Measurements from ENCODE around the gene COL8A1.

The COL8A1 gene

GRCh38 chr3:99690761-99691369 is 52.5 kb downstream of the COL8A1 start (continued):
- TF ChIP-seq ZNF70 (CRISPR knock-in tag; IDR thresholded peaks at IDR 0.05) (no peak), TCF4 (CRISPR knock-in tag; IDR thresholded peaks at IDR 0.05; ENCODE audit: borderline replicate concordance) (no peak)
- TF ChIP-seq, protein P1, sequence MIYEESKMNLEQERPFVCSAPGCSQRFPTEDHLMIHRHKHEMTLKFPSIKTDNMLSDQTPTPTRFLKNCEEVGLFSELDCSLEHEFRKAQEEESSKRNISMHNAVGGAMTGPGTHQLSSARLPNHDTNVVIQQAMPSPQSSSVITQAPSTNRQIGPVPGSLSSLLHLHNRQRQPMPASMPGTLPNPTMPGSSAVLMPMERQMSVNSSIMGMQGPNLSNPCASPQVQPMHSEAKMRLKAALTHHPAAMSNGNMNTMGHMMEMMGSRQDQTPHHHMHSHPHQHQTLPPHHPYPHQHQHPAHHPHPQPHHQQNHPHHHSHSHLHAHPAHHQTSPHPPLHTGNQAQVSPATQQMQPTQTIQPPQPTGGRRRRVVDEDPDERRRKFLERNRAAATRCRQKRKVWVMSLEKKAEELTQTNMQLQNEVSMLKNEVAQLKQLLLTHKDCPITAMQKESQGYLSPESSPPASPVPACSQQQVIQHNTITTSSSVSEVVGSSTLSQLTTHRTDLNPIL (CRISPR knock-in tag; IDR thresholded peaks at IDR 0.05; ENCODE audit: low read depth), result no peak

- TF ChIP-seq ZC3H10 (CRISPR knock-in tag; IDR thresholded peaks at IDR 0.05) (no peak), POU6F1 (CRISPR knock-in tag; IDR thresholded peaks at IDR 0.05; ENCODE audit: borderline replicate concordance, low read depth) (no peak), ISL1 (CRISPR knock-in tag; IDR thresholded peaks at IDR 0.05) (no peak), RARB (CRISPR knock-in tag; IDR thresholded peaks at IDR 0.05) (no peak), ZNF565 (CRISPR knock-in tag; conservative IDR thresholded peaks at IDR 0.05; ENCODE audit: low read depth) (no peak), GLIS3 (CRISPR knock-in tag; IDR thresholded peaks at IDR 0.05) (no peak), PPARA (CRISPR knock-in tag; IDR thresholded peaks at IDR 0.05; ENCODE audit: borderline replicate concordance) (no peak), ZFP3 (CRISPR knock-in tag; IDR thresholded peaks at IDR 0.05) (no peak), ZNF8 (CRISPR knock-in tag; IDR thresholded peaks at IDR 0.05) (no peak), CSDC2 (CRISPR knock-in tag; IDR thresholded peaks at IDR 0.05) (no peak), ZFP30 (CRISPR knock-in tag; IDR thresholded peaks at IDR 0.05) (no peak), TCF4 (CRISPR knock-in tag; IDR thresholded peaks at IDR 0.05; ENCODE audit: borderline replicate concordance) (no peak), BACH2 (CRISPR knock-in tag; IDR thresholded peaks at IDR 0.05; ENCODE audit: borderline replicate concordance) (no peak)
- TF ChIP-seq, protein P2, sequence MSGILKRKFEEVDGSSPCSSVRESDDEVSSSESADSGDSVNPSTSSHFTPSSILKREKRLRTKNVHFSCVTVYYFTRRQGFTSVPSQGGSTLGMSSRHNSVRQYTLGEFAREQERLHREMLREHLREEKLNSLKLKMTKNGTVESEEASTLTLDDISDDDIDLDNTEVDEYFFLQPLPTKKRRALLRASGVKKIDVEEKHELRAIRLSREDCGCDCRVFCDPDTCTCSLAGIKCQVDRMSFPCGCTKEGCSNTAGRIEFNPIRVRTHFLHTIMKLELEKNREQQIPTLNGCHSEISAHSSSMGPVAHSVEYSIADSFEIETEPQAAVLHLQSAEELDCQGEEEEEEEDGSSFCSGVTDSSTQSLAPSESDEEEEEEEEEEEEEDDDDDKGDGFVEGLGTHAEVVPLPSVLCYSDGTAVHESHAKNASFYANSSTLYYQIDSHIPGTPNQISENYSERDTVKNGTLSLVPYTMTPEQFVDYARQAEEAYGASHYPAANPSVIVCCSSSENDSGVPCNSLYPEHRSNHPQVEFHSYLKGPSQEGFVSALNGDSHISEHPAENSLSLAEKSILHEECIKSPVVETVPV (CRISPR knock-in tag; IDR thresholded peaks at IDR 0.05), result no peak
- TF ChIP-seq, protein P3, sequence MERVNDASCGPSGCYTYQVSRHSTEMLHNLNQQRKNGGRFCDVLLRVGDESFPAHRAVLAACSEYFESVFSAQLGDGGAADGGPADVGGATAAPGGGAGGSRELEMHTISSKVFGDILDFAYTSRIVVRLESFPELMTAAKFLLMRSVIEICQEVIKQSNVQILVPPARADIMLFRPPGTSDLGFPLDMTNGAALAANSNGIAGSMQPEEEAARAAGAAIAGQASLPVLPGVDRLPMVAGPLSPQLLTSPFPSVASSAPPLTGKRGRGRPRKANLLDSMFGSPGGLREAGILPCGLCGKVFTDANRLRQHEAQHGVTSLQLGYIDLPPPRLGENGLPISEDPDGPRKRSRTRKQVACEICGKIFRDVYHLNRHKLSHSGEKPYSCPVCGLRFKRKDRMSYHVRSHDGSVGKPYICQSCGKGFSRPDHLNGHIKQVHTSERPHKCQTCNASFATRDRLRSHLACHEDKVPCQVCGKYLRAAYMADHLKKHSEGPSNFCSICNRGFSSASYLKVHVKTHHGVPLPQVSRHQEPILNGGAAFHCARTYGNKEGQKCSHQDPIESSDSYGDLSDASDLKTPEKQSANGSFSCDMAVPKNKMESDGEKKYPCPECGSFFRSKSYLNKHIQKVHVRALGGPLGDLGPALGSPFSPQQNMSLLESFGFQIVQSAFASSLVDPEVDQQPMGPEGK (CRISPR knock-in tag; IDR thresholded peaks at IDR 0.05; ENCODE audit: borderline replicate concordance), result no peak
- TF ChIP-seq, protein P1 (CRISPR knock-in tag; IDR thresholded peaks at IDR 0.05; ENCODE audit: low read depth), result no peak
- ATAC-seq, result no peak
Observed at GRCh38 chr3:99693636-99694035, 55.2 kb downstream of the COL8A1 start.

- no peak for ATAC-seq
- TF ChIP-seq TSHZ2 (CRISPR knock-in tag; IDR thresholded peaks at IDR 0.05) (no peak), ESRRG (CRISPR knock-in tag; IDR thresholded peaks at IDR 0.05) (no peak), ZNF565 (CRISPR knock-in tag; conservative IDR thresholded peaks at IDR 0.05; ENCODE audit: low read depth) (no peak), ZC3H10 (CRISPR knock-in tag; IDR thresholded peaks at IDR 0.05) (no peak), POU6F1 (CRISPR knock-in tag; IDR thresholded peaks at IDR 0.05; ENCODE audit: borderline replicate concordance, low read depth) (no peak), RARB (CRISPR knock-in tag; IDR thresholded peaks at IDR 0.05) (no peak), ZFP3 (CRISPR knock-in tag; IDR thresholded peaks at IDR 0.05) (no peak), ZNF70 (CRISPR knock-in tag; IDR thresholded peaks at IDR 0.05) (no peak), CSDC2 (CRISPR knock-in tag; IDR thresholded peaks at IDR 0.05) (no peak), ARNTL (CRISPR knock-in tag; IDR thresholded peaks at IDR 0.05; ENCODE audit: borderline replicate concordance, low read depth) (no peak)
- TF ChIP-seq, protein P3 (CRISPR knock-in tag; IDR thresholded peaks at IDR 0.05; ENCODE audit: borderline replicate concordance), result no peak
Observed at GRCh38 chr3:99696497-99696896, 58.1 kb downstream of the COL8A1 start.

All from SK-N-SH treated with all-trans-retinoic acid at 6 μM for 48 hours (cell line).